Gastrocnemius medialis (tissue), 4 donors: ENCODE results near the gene TCF4. TPM values are rescaled to one million over a fixed set of nuclear protein-coding genes. Genes with fewer than 3 reads are reported as not detected.

Experiments used
- ATAC-seq, 2 donors: fragments of 150-250 bp; one replicate each; pipeline ENCODE4 v1.9.1; 2016
- DNase-seq, 2 donors: peaks; one replicate each; pipeline ENCODE4 v3.0.0-alpha.2; 2019
- H3K27ac ChIP-seq, 4 donors: fragments of 200-600 bp; sonication (generic); 1 replicate in 1 of 4; 2 replicates in 3 of 4; pipeline ENCODE4 v1.5.1; 2016 to 2018; ENCODE audit warnings: mild to moderate bottlenecking in 2 of 4, moderate library complexity in 1 of 4
- H3K27me3 ChIP-seq, 3 donors: fragments of 200-600 bp; sonication (generic) in 2 of 3; 1 replicate in 1 of 3; 2 replicates in 2 of 3; pipeline versions ENCODE4 v1.5.1 to v1.6.0; 2016 to 2019; ENCODE audit warnings: mild to moderate bottlenecking in 1 of 3, moderate library complexity in 1 of 3
- H3K36me3 ChIP-seq, 2 donors: fragments of 200-600 bp; sonication (generic) in 1 of 2; one replicate each; pipeline ENCODE4 v1.5.1; 2017 to 2018
- H3K4me1 ChIP-seq, 2 donors: fragments of 200-600 bp; sonication (generic) in 1 of 2; one replicate each; pipeline ENCODE4 v1.5.1; 2016 to 2017; ENCODE audit warnings: mild to moderate bottlenecking in 2 of 2
- H3K4me3 ChIP-seq, 4 donors: fragments of 200-600 bp; sonication (generic) in 3 of 4; 1 replicate in 1 of 4; 2 replicates in 3 of 4; pipeline ENCODE4 v1.5.1; 2016 to 2019; ENCODE audit warnings: mild to moderate bottlenecking in 2 of 4
- H3K9me3 ChIP-seq, 3 donors: fragments of 200-600 bp; sonication (generic) in 2 of 3; 1 replicate in 1 of 3; 2 replicates in 2 of 3; pipeline ENCODE4 v1.5.1; 2016 to 2019
- POLR2A ChIP-seq, 2 donors: fragments of 450-650 bp; IDR thresholded peaks; one replicate each; pipeline ENCODE4 v1.6.1; 2017; ENCODE audit warnings: antibody characterized with exemption in 2 of 2, mild to moderate bottlenecking in 2 of 2, moderate library complexity in 2 of 2
- in situ Hi-C, 4 donors: fragments of 200-750 bp; cut with MboI; loops; one replicate each; pipeline versions ENCODE4 v1.15.0 to v1.8.0; 2017; ENCODE audit warnings: low sequenced_read_pairs in 4 of 4
- intact Hi-C: fragments of 100-400 bp; cut with DNase I; formaldehyde crosslinking; loops from one replicate; pipeline ENCODE4 v1.15.1; 2023; ENCODE audit warnings: low total_unique reads
- total RNA-seq, 4 donors: library from RNA; depleted of rRNA; stranded (reverse); fragments of >200 nt; gene quantifications; one replicate each; pipeline versions ENCODE4 v1.1.0 to v1.2.3, GENCODE V29; 2016
- TF ChIP-seq, protein P1 (sequence below), 5 experiments: fragments of 450-650 bp in 3 of 5; fragments of 200-600 bp in 2 of 5; sonication (generic) in 2 of 5; IDR thresholded peaks in 4 of 5; conservative IDR thresholded peaks in 1 of 5; 1 replicate in 4 of 5; 2 replicates in 1 of 5; pipeline ENCODE4 v1.5.1; 2016 to 2019; ENCODE audit warnings: antibody characterized with exemption in 5 of 5, mild to moderate bottlenecking in 3 of 5, moderate library complexity in 3 of 5

TCF4 gene
- total RNA-seq, 4 donors from 2014 or later, result 40.3 to 60.6 (median 53.6) TPM

DNA sequence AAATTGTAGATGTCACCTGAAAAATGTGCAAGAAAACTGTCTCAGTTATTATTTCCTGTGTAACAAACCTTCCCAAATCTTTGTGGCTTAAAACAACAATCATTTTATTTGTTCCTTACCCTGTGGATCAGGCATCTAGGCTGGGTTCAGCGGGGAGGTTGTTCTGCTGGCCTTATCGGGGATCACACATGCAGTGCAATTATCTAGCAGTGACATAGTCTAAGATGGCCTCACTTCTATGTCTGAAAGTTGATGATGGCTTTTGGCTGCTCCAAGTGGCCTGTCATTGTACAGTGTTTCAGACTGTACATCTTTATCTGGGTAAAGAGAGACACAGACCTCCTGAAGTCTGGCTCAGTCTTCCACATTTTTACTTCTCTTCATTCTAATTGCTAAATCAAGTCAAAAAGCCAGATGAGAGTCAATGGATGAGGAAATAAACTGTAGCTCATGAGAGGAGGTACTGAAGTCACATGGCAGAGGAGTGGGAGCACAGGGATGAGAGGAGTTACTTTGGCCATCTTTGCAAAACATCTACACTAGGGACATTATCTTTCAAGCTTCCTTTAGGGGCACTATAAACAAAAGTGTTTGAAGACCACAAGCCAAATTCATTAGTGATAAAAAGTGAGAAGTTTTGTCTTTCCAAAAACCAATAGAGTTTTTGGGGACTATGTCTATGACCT is 385.6 kb downstream of the TCF4 start:
- Histone ChIP-seq H3K4me3 (no peak overlapping the region), H3K27me3 (no peaks in the 10 kb centered on the region), H3K4me1 (no peaks in the 10 kb centered on the region), H3K9me3 (no peaks in the 10 kb centered on the region), H3K27ac (no peak overlapping the region), H3K36me3 (no peaks in the 10 kb centered on the region)
- intact Hi-C loops, result no loop called here
- DNase-seq (no peak), ATAC-seq (no peak)
- in situ Hi-C loops, result no loop called here
- TF ChIP-seq POLR2A (IDR thresholded peaks at IDR 0.05), result no peak
- TF ChIP-seq, protein P1, sequence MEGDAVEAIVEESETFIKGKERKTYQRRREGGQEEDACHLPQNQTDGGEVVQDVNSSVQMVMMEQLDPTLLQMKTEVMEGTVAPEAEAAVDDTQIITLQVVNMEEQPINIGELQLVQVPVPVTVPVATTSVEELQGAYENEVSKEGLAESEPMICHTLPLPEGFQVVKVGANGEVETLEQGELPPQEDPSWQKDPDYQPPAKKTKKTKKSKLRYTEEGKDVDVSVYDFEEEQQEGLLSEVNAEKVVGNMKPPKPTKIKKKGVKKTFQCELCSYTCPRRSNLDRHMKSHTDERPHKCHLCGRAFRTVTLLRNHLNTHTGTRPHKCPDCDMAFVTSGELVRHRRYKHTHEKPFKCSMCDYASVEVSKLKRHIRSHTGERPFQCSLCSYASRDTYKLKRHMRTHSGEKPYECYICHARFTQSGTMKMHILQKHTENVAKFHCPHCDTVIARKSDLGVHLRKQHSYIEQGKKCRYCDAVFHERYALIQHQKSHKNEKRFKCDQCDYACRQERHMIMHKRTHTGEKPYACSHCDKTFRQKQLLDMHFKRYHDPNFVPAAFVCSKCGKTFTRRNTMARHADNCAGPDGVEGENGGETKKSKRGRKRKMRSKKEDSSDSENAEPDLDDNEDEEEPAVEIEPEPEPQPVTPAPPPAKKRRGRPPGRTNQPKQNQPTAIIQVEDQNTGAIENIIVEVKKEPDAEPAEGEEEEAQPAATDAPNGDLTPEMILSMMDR (IDR thresholded peaks at IDR 0.05 in 4 of 5, conservative IDR thresholded peaks at IDR 0.05 in 1 of 5), result no peak

DNA sequence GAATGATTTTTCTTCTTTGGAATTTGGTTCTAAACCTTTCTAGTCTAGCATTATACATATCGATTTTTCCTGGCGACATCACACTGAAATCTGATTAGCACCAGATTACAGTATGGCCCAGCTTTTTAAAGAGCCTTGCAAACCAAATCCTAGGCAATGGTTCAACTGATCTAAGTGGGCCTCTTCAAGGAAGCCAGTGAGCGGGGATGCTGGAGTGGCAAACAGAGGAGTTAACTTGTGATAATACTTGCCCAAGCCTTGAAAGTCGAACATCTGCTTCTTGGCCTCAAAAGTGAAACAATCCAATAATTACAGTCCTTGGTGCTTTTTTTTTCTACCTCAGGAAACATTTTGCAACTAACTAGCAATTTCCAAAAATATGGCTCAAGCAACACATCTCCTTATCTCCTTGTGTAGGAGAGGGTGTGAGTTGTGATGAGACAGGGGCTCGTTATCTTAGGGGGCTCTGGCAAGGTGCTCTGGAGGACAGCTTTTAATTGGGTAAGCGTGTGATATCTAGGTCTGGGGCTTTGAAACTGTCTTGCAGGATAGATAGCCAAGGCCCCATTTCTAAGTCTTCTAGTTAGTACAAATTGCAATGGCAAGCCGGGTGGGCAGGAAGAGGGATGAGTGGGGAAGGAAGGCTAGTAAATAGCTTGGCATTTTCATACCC is 388.6 kb downstream of the TCF4 start:
- Histone ChIP-seq H3K4me3 (no peak overlapping the region), H3K27me3 (no peaks in the 10 kb centered on the region), H3K27ac (no peak overlapping the region), H3K4me1 (no peaks in the 10 kb centered on the region), H3K9me3 (no peaks in the 10 kb centered on the region), H3K36me3 (no peaks in the 10 kb centered on the region)
- ATAC-seq, result no peak
- intact Hi-C loops, result no loop called here
- TF ChIP-seq POLR2A (IDR thresholded peaks at IDR 0.05), result no peak
- TF ChIP-seq, protein P1 (IDR thresholded peaks at IDR 0.05 in 4 of 5, conservative IDR thresholded peaks at IDR 0.05 in 1 of 5), result no peak
- in situ Hi-C loops, result no loop called here
- no peak for DNase-seq

DNA sequence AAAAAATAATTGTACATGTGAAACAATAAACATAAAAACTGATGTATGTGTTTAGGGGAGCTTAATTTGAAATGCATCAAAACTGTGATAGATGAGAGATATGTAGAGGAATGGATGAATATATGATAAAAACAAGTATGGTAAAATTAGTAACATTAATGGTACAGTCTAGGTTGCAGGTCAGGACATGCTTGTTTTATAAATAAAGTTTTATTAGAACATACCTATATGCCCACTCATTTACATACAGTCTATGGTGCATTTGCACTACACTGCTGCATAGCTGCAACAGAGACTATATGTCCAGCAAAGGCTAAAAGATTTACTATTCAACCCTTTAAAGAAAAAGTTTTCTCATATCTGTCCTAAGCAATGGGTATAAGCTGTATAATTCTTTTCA is 392.1 kb downstream of the TCF4 start:
- ATAC-seq, result no peak
- no peak for DNase-seq
- Histone ChIP-seq H3K4me3 (no peak overlapping the region), H3K27me3 (no peaks in the 10 kb centered on the region), H3K27ac (no peak overlapping the region), H3K36me3 (no peaks in the 10 kb centered on the region), H3K9me3 (no peaks in the 10 kb centered on the region), H3K4me1 (no peaks in the 10 kb centered on the region)
- intact Hi-C loops (no loop called here), in situ Hi-C loops (no loop called here)
- no peak for TF ChIP-seq POLR2A (IDR thresholded peaks at IDR 0.05)
- TF ChIP-seq, protein P1 (IDR thresholded peaks at IDR 0.05 in 4 of 5, conservative IDR thresholded peaks at IDR 0.05 in 1 of 5), result no peak

DNA sequence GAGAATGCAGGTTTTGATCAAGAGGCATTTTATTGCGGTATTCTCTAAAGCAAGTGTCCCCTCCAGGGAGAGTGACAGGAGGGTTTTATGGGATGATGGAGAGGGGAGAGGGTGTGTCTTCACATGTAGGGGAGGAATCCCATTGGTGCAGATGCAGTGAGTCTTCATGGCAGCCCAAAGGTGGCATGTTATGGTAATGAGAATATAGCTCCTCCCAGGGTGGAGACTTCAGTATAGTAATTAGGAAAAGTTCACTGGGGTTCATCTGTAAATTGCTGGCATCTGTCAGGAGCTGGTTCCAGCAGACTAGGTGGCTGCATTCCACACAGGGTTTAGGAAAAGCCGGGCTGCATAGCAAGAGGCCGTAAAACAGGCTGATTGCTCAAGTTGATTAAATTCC is 398.0 kb downstream of the TCF4 start:
- Histone ChIP-seq H3K4me1 (no peaks in the 10 kb centered on the region), H3K27me3 (no peaks in the 10 kb centered on the region), H3K36me3 (no peaks in the 10 kb centered on the region), H3K9me3 (no peaks in the 10 kb centered on the region), H3K4me3 (no peak overlapping the region), H3K27ac (no peak overlapping the region)
- no peak for TF ChIP-seq POLR2A (IDR thresholded peaks at IDR 0.05)
- TF ChIP-seq, protein P1 (IDR thresholded peaks at IDR 0.05 in 4 of 5, conservative IDR thresholded peaks at IDR 0.05 in 1 of 5), result no peak
- intact Hi-C loops (no loop called here), in situ Hi-C loops (no loop called here)
- no peak for ATAC-seq
- no peak for DNase-seq
